ENCODE measurements around the gene TTC13.

GRCh38 chr1:231013391-231014015 lies 34.8 kb upstream of the TTC13 start:
- TF ChIP-seq, protein P1, sequence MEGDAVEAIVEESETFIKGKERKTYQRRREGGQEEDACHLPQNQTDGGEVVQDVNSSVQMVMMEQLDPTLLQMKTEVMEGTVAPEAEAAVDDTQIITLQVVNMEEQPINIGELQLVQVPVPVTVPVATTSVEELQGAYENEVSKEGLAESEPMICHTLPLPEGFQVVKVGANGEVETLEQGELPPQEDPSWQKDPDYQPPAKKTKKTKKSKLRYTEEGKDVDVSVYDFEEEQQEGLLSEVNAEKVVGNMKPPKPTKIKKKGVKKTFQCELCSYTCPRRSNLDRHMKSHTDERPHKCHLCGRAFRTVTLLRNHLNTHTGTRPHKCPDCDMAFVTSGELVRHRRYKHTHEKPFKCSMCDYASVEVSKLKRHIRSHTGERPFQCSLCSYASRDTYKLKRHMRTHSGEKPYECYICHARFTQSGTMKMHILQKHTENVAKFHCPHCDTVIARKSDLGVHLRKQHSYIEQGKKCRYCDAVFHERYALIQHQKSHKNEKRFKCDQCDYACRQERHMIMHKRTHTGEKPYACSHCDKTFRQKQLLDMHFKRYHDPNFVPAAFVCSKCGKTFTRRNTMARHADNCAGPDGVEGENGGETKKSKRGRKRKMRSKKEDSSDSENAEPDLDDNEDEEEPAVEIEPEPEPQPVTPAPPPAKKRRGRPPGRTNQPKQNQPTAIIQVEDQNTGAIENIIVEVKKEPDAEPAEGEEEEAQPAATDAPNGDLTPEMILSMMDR (IDR thresholded peaks at IDR 0.05), result no peak
- no peak for TF ChIP-seq POLR2A (IDR thresholded peaks at IDR 0.05)

Measured in breast epithelium (tissue), 3 donors.